Measurements from ENCODE around the gene ZNF740.
A peak's percentile ranks its signal among the peaks of the same experiment; 100 is the strongest.

Gene ZNF740

DNA sequence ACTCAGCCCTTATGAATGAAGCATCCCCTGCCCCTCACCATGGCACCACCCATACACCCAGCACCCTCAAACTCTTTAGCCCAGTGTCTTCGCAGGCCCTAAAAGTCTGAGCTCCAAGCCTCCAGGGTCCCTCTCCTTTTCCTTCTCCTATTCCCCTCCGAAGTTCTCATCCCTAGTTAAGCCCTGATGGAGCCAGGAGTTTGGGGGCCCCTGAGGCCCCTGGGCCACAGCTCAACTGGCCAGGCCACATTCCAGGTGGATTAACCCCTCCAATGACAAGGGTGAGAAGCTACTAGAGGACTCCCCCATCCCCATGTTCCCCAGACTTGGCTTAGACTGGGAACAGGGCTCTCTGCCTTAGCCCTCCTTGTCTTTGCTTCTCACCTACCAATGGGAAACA, 48.9 kb downstream of the ZNF740 start:
- no peaks in the 10 kb centered on the region for H3K79me2 ChIP-seq (ENCODE audit: control insufficient read depth, insufficient read depth, low read length)
- H3K27ac ChIP-seq (ENCODE audit: low read depth, low read length) = no peak overlapping the region
- no peaks in the 10 kb centered on the region for H3K36me3 ChIP-seq (ENCODE audit: control insufficient read depth, insufficient read depth, low read length)
- no peaks in the 10 kb centered on the region for H3K27me3 ChIP-seq (ENCODE audit: insufficient read depth, low read length, poor library complexity)
- H2BK15ac ChIP-seq (replicated peaks; ENCODE audit: low read depth) = no peak overlapping the region
- no peak overlapping the region for H3K9ac ChIP-seq (ENCODE audit: low read length)
- H3K79me1 ChIP-seq (ENCODE audit: low read length) = peaks cover 8% of the 10 kb centered on the region
- H4K8ac ChIP-seq (ENCODE audit: low read depth, low read length) = no peak overlapping the region
- no peak overlapping the region for H2AK5ac ChIP-seq (ENCODE audit: low read length)
- H3K56ac ChIP-seq (ENCODE audit: low read length) = no peak overlapping the region
- no peak overlapping the region for H2BK120ac ChIP-seq (ENCODE audit: low read depth, low read length)
- H4K5ac ChIP-seq (ENCODE audit: low read length) = no peak overlapping the region
- no CpG with 5 or more reads among the region's 2 CpGs for WGBS (ENCODE audit: extremely low coverage, insufficient coverage, low lambda C conversion rate)
- H3K23ac ChIP-seq (ENCODE audit: low read length) = no peak overlapping the region
- H2BK5ac ChIP-seq (ENCODE audit: low read length) = no peak overlapping the region
- no peak overlapping the region for H3K4me3 ChIP-seq (ENCODE audit: low read length)
- H3K4me1 ChIP-seq (ENCODE audit: control insufficient read depth, low read depth, low read length) = peaks cover 29% of the 10 kb centered on the region
- no peak for DNase-seq
- no peak overlapping the region for H3K4ac ChIP-seq (ENCODE audit: low read depth, low read length)
- no peak overlapping the region for H3K4me2 ChIP-seq (ENCODE audit: low read length)
- H3K18ac ChIP-seq (ENCODE audit: low read length) = no peak overlapping the region

DNA sequence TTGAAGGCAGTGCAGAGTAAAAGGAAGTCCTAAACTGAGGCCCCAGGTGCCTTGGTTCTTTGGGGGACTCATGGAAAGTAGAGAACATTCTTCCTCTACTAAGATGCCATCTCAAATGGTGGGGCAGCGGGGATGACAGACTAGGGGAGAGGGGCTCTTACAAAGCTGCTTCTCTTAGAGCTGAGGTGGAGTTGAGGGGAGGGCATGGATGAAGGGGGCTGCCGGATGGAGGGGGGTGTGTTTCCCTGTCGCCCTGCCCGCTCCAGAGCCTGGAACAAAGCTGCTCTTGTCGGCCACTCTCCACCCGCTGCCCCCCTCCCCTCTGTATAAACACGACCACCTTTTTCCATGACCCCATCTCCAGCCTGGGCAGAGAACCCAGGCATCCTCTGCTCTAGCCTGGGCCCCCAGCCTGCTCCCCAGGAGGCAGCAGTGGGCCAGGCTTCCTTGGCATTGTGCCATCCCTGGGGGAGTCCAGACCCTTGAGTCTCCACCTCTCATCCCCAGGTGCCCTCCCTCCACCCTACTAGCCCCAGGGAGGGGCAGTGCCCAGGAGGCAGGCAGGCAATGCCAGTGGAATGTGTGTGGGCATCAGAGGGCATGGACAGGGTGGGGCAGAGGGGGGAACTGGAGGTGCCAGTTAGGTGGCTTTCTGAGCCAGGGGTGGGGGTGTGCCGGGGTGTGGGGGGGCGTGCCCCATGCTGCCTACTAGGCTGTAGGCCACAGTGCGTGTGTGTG, 49.8 kb downstream of the ZNF740 start:
- Histone ChIP-seq H2BK15ac (replicated peaks; ENCODE audit: low read depth) (no peak overlapping the region), H3K4me3 (ENCODE audit: low read length) (no peak overlapping the region), H2BK5ac (ENCODE audit: low read length) (no peak overlapping the region), H3K79me2 (ENCODE audit: control insufficient read depth, insufficient read depth, low read length) (no peaks in the 10 kb centered on the region), H3K27me3 (ENCODE audit: insufficient read depth, low read length, poor library complexity) (no peaks in the 10 kb centered on the region), H3K79me1 (ENCODE audit: low read length) (peaks cover 8% of the 10 kb centered on the region), H2AK5ac (ENCODE audit: low read length) (no peak overlapping the region), H4K8ac (ENCODE audit: low read depth, low read length) (no peak overlapping the region), H2BK120ac (ENCODE audit: low read depth, low read length) (no peak overlapping the region), H3K56ac (ENCODE audit: low read length) (peak overlapping the region; percentile 62), H3K23ac (ENCODE audit: low read length) (no peak overlapping the region), H4K5ac (ENCODE audit: low read length) (no peak overlapping the region), H3K4ac (ENCODE audit: low read depth, low read length) (no peak overlapping the region), H3K18ac (ENCODE audit: low read length) (no peak overlapping the region), H3K27ac (ENCODE audit: low read depth, low read length) (no peak overlapping the region), H3K4me1 (ENCODE audit: control insufficient read depth, low read depth, low read length) (peaks cover 31% of the 10 kb centered on the region), H3K4me2 (ENCODE audit: low read length) (no peak overlapping the region), H3K9ac (ENCODE audit: low read length) (no peak overlapping the region), H3K36me3 (ENCODE audit: control insufficient read depth, insufficient read depth, low read length) (no peaks in the 10 kb centered on the region)
- no CpG with 5 or more reads among the region's 10 CpGs for WGBS (ENCODE audit: extremely low coverage, insufficient coverage, low lambda C conversion rate)
- DNase-seq = no peak

DNA sequence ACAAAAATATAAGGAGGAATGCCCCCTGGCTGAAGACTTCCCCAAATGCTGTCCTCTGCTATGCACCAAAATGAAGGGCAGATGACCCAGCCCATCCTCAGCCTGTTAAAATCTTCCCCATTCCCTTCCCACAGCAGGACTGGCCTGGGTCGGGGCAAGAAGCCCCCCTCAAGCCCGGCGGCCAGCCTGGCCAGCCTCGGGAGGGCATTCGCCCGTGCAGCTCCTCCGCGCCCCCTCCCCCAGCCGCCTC, 51.1 kb downstream of the ZNF740 start:
- Histone ChIP-seq H3K4me1 (ENCODE audit: control insufficient read depth, low read depth, low read length) (peaks cover 41% of the 10 kb centered on the region), H3K27me3 (ENCODE audit: insufficient read depth, low read length, poor library complexity) (no peaks in the 10 kb centered on the region), H4K8ac (ENCODE audit: low read depth, low read length) (no peak overlapping the region), H2BK15ac (replicated peaks; ENCODE audit: low read depth) (no peak overlapping the region), H2AK5ac (ENCODE audit: low read length) (no peak overlapping the region), H3K27ac (ENCODE audit: low read depth, low read length) (peak overlapping the region; percentile 17), H2BK120ac (ENCODE audit: low read depth, low read length) (peak overlapping the region; percentile 23), H3K56ac (ENCODE audit: low read length) (peak overlapping the region; percentile 97), H4K5ac (ENCODE audit: low read length) (no peak overlapping the region), H3K4me2 (ENCODE audit: low read length) (peak overlapping the region; percentile 95), H3K4ac (ENCODE audit: low read depth, low read length) (peak overlapping the region; percentile 49), H3K9ac (ENCODE audit: low read length) (peak overlapping the region; percentile 94), H3K23ac (ENCODE audit: low read length) (no peak overlapping the region), H3K36me3 (ENCODE audit: control insufficient read depth, insufficient read depth, low read length) (no peaks in the 10 kb centered on the region), H3K18ac (ENCODE audit: low read length) (peak overlapping the region; percentile 46), H3K4me3 (ENCODE audit: low read length) (peak overlapping the region; percentile 77), H3K79me1 (ENCODE audit: low read length) (peaks cover 8% of the 10 kb centered on the region), H2BK5ac (ENCODE audit: low read length) (peak overlapping the region; percentile 59), H3K79me2 (ENCODE audit: control insufficient read depth, insufficient read depth, low read length) (no peaks in the 10 kb centered on the region)
- peak; percentile 64 for DNase-seq
- WGBS (ENCODE audit: extremely low coverage, insufficient coverage, low lambda C conversion rate) = no CpG with 5 or more reads among the region's 9 CpGs

DNA sequence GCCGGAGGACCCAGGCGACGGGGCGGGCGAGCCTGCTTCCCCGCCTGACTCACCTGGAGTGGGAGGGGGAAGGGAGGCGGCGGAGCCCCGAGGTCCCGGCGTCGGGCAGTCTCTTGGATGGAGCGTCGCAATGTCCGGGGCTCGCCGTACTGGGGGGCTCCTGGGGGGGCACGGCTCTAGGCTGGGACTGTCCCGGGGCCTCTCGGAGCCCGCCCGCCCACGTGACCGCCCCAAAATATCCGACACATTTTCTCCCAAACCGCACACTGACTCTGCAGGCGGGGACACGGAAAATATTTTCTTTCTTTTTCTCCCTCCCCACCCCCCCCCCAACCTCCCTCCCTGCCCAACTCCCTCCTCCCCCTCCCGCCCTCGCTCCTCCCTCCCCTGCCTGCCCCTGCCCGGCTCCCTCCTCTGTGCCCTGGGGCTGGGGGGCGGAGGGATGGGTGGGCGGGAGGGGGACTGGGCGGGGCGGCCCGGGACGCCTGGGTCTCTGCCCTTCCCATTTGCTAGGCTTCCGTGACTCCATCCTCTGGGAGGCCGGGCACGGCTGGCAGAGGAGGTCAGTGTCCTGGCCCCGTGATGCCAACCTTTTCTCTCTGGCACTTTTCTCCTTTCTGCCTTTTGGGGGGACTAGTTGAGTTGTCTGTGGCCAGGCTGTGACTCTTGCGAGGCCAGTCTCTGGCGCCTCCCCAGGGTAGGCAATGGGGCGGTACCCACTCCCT, 51.6 kb downstream of the ZNF740 start, which contains the start of gene RARG:
Gene RARG (minus strand): TSS at position 289 of the 725 bp plus-strand sequence. CDS start 4,664 bp downstream, outside the sequence.
- Histone ChIP-seq H2AK5ac (ENCODE audit: low read length) (peak within 1 kb of the TSS; percentile 92), H3K9ac (ENCODE audit: low read length) (peak within 1 kb of the TSS; percentile 94), H3K4me1 (ENCODE audit: control insufficient read depth, low read depth, low read length) (peaks cover 42% of the 10 kb centered on the region), H3K27me3 (ENCODE audit: insufficient read depth, low read length, poor library complexity) (no peaks in the 10 kb centered on the region), H3K56ac (ENCODE audit: low read length) (peak within 1 kb of the TSS; percentile 97), H3K36me3 (ENCODE audit: control insufficient read depth, insufficient read depth, low read length) (no peaks in the 10 kb centered on the region), H4K8ac (ENCODE audit: low read depth, low read length) (no peak within 1 kb of the TSS), H3K18ac (ENCODE audit: low read length) (peak within 1 kb of the TSS; percentile 46), H3K79me2 (ENCODE audit: control insufficient read depth, insufficient read depth, low read length) (no peaks in the 10 kb centered on the region), H2BK5ac (ENCODE audit: low read length) (peak within 1 kb of the TSS; percentile 59), H3K23ac (ENCODE audit: low read length) (peak within 1 kb of the TSS; percentile 99), H2BK15ac (replicated peaks; ENCODE audit: low read depth) (no peak within 1 kb of the TSS), H3K4me3 (ENCODE audit: low read length) (peak within 1 kb of the TSS; percentile 77), H3K27ac (ENCODE audit: low read depth, low read length) (peak within 1 kb of the TSS; percentile 17), H3K79me1 (ENCODE audit: low read length) (peaks cover 8% of the 10 kb centered on the region), H3K4me2 (ENCODE audit: low read length) (peak within 1 kb of the TSS; percentile 95), H3K4ac (ENCODE audit: low read depth, low read length) (peak within 1 kb of the TSS; percentile 49), H4K5ac (ENCODE audit: low read length) (no peak within 1 kb of the TSS), H2BK120ac (ENCODE audit: low read depth, low read length) (peak within 1 kb of the TSS; percentile 23)
- no CpG with 5 or more reads among the region's 44 CpGs for WGBS (ENCODE audit: extremely low coverage, insufficient coverage, low lambda C conversion rate)
- DNase-seq = peak; percentile 60

GRCh38 chr12:53232646-53233461, 52.3 kb downstream of the ZNF740 start:
- no peaks in the 10 kb centered on the region for H3K79me2 ChIP-seq (ENCODE audit: control insufficient read depth, insufficient read depth, low read length)
- H2AK5ac ChIP-seq (ENCODE audit: low read length) = no peak overlapping the region
- H4K8ac ChIP-seq (ENCODE audit: low read depth, low read length) = no peak overlapping the region
- H3K4me3 ChIP-seq (ENCODE audit: low read length) = no peak overlapping the region
- WGBS (ENCODE audit: extremely low coverage, insufficient coverage, low lambda C conversion rate) = no CpG with 5 or more reads among the region's 11 CpGs
- DNase-seq = peak; percentile 70
- no peaks in the 10 kb centered on the region for H3K27me3 ChIP-seq (ENCODE audit: insufficient read depth, low read length, poor library complexity)
- no peaks in the 10 kb centered on the region for H3K36me3 ChIP-seq (ENCODE audit: control insufficient read depth, insufficient read depth, low read length)
- H3K56ac ChIP-seq (ENCODE audit: low read length) = peak overlapping the region; percentile 79
- H4K5ac ChIP-seq (ENCODE audit: low read length) = no peak overlapping the region
- H3K18ac ChIP-seq (ENCODE audit: low read length) = no peak overlapping the region
- no peak overlapping the region for H3K4ac ChIP-seq (ENCODE audit: low read depth, low read length)
- H3K9ac ChIP-seq (ENCODE audit: low read length) = peak overlapping the region; percentile 34
- H3K4me2 ChIP-seq (ENCODE audit: low read length) = peak overlapping the region; percentile 44
- H2BK120ac ChIP-seq (ENCODE audit: low read depth, low read length) = no peak overlapping the region
- H2BK5ac ChIP-seq (ENCODE audit: low read length) = peak overlapping the region; percentile 1
- no peak overlapping the region for H3K23ac ChIP-seq (ENCODE audit: low read length)
- no peak overlapping the region for H2BK15ac ChIP-seq (replicated peaks; ENCODE audit: low read depth)
- H3K4me1 ChIP-seq (ENCODE audit: control insufficient read depth, low read depth, low read length) = peaks cover 42% of the 10 kb centered on the region
- H3K79me1 ChIP-seq (ENCODE audit: low read length) = peaks cover 8% of the 10 kb centered on the region
- peak overlapping the region; percentile 2 for H3K27ac ChIP-seq (ENCODE audit: low read depth, low read length)

All from mesendoderm (in vitro differentiated cells).